GM12874 (cell line): ENCODE results near the gene SHC2.

ENCODE experiments used
- TF ChIP-seq, protein P1 (sequence below): IDR thresholded peaks from 2 replicates; pipeline ENCODE4 v1.5.1; 2011; ENCODE audit warnings: low read depth, mild to moderate bottlenecking, control low read depth, low read length, moderate library complexity; ENCODE audit not compliant: insufficient read depth

The SHC2 gene

DNA sequence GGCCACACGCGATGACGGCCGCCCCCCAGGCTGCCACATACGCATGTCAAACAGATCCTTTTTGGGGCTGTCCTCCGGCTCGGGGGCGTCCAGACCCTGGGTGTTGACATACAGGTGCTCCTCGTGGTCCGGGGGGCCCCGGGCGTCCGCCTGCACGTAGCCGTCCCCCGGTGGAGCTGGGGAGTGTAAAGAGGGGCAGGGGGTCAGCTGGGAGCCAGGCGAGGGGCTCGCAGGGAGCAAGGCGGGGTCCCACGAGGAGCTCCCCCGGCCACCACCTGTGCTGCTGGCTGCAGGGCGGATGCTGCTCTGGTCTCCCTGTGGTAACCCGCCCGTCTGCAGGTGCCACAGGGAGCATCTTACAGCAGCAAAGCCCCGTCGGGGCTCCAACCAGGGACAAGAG, 35.8 kb downstream of the SHC2 start:
- TF ChIP-seq, protein P1, sequence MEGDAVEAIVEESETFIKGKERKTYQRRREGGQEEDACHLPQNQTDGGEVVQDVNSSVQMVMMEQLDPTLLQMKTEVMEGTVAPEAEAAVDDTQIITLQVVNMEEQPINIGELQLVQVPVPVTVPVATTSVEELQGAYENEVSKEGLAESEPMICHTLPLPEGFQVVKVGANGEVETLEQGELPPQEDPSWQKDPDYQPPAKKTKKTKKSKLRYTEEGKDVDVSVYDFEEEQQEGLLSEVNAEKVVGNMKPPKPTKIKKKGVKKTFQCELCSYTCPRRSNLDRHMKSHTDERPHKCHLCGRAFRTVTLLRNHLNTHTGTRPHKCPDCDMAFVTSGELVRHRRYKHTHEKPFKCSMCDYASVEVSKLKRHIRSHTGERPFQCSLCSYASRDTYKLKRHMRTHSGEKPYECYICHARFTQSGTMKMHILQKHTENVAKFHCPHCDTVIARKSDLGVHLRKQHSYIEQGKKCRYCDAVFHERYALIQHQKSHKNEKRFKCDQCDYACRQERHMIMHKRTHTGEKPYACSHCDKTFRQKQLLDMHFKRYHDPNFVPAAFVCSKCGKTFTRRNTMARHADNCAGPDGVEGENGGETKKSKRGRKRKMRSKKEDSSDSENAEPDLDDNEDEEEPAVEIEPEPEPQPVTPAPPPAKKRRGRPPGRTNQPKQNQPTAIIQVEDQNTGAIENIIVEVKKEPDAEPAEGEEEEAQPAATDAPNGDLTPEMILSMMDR = no peak

DNA sequence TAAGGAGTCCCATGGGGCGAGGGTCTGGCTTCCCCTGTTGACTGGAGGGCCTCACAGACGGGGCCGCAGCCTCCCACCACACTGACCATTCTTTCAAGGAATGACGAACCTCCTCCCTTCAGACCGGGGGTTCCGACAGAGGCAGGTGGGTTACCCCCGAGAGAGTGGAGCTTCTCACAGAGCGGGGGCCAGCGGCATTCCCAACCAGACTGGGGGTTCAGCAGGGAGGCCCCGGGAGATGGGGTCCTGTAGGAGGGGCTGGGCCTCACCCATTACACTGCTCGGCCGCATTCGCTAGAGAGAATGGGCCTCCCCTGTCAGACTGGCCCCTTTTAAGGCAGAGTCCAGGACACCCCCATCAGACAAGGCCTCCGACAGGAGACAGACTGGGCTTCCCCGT, 36.3 kb downstream of the SHC2 start:
- TF ChIP-seq, protein P1 = no peak

DNA sequence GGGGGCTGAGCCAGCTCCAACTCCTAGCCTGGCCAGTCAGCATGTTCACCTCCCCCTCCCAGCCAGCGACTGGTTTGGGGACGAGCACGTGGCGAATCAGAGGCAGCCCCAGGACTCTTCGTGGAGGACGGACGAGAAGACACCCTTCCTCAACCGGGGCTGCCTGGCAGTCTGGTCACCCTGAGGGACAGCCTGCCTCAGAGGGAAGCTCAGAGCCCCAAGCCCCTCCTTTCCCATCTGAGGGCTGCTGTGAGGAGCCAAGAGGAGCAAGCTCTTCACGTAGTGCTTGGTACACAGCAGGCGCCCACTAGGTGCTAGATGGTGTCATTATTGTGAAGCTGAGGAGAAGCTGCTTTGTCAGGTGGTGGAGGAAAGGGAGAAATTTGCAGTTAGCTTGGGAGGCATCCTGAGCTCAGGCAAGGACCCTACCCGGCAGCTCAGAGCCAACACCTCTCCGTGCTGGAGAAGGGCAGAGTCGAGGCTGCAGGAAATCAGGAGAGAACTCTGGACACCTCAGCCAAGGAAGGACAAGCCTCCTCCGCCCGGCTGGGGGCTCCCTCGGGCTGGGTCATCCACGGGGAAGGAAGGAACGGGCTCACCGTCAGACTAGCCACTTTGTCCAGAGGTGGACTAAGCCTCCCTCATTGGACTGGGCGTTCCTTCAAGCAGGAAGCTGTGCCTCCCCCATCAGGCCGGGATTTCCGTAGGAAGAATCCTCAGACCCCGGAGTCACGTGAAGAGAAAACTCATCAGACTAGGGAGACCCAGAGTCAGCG, 37.0 kb downstream of the SHC2 start:
- TF ChIP-seq, protein P1 = no peak

DNA sequence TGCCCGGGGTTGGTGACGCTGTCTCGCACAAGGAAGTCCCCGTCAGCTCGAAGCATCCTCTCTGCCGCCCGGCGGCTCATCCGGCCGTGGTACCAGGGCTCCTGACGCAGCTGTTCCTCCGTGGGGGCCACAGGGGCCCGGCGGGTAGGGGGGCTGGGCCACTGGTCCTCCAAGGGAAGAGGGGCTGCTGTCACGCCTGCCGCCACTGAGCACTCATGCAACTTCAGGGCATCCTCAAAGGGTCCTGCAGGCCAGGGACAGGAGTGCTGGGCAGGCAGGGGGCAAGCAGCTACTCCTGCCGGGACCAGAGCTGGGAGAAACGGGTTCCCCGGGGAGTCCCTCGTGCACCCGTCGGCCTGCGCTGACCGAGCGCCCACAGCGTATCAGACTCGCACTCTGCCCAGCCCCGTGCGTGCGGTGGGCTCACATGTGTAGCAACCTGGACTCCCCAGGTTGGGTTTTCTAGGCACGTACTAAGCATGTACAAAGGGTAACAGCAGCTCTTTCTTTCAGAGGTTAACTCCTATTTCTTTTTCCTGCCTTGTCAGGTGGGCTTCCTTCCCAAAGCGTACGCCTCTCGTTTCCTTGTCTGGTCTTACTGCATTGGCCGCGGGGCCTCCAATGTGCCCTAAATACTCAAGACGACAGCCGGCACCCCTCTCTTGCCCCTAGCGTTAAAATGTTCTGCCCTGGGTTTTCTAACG, 38.5 kb downstream of the SHC2 start:
- TF ChIP-seq, protein P1 = no peak

DNA sequence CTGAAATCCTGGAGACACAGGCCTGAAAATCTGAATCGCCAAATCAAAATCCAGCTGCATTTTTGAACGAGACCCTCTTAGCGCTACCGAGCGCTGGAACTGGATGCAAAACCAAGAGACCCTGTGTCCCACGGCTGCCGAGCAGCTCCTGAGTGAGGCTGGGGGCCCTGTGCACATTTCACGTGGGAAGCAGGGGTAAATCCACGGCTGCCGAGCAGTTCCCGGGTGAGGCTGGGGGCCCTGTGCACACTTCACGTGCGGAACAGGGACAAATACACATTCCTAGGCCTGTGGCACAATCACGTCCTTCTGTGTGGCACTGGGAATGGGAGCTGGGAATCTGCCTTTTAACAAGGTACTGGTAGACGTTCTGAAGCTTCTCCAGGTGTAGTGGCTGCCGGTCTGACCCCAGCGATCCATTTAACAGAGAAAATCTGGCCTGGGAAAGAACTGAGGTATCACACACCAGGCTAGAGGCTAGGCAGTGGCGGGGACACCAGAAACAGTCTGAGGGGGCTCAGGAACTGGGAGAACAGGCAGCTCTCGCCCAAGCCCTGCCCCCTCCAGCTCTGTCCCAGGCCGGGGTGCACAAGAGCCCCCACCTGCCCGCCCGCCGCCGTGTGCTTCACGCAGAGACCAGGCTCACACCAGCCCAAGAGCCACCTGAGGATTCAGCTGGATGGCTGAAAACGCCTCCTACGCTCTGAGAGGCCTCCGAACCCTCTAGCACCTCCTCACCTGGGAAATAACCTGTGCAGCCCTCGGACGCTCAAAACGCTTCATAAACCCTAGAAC, 40.9 kb downstream of the SHC2 start:
- TF ChIP-seq, protein P1 = no peak

DNA sequence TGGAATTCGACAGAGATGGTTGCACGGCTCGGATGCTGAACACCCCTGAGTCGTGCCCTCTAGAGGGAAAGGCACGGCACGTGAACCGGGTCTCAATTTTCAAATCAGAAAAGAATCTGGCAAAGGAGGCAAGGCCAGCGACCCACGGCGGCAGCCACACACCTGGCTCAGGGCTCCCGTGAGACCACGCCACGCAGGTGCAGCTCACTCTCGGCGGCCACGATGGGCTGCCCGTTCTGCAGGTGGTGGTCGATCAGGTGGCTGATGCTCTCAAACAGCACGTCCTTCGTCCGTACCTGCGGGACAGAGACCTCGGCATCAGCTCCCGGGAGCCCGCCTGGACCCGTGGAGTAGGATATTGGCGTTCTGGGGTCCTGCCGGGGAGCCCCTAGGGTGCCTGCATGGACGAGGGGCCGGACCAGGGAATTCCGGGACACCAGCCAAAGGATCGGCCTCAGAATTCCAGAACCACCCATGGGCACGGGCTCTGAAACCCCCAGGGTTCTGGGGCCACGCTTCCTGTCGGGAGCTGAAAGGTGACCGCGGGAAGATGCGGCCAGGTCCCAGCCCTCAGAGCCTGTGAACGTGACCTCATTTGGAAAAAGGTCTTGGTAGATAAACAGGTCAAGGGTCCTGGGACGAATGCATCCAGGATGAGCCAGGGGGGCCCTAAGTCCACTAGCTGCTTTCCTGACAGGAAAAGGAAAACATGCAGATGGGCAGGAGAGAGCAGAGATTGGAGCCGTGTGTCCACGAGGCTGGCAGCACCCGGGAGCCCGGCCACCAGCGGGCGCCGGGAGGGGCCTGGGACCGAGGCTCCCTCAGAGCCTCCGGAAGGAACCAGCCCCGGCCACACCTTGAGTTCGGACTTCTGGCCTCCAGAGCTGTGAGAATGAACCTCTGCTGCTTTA, 41.8 kb downstream of the SHC2 start:
- TF ChIP-seq, protein P1 = no peak
